ENCODE measurements around the gene ARL16. TPM values are rescaled to one million over a fixed set of nuclear protein-coding genes. Genes with fewer than 3 reads are reported as not detected.

Gene ARL16
- total and polyA plus RNA-seq, 2 of the 8 experiments (the other 6 are each of a cell fraction or from before 2014, with no cell fraction given) = 37.0 to 60.8 TPM

GRCh38 chr17:81638683-81639082, 44.9 kb downstream of the ARL16 start:
- POLR2A ChIA-PET (ENCODE audit: partially characterized antibody) = interaction anchor here (0.6 kb wide), 1 partner anchor 1089 kb away, joined by 3 read pairs; no protein-coding TSS in a partner anchor
- H4K5ac ChIP-seq (ENCODE audit: insufficient read length, low read depth, low read length) = no peak overlapping the region

More at GRCh38 chr17:81638683-81639082, 44.9 kb downstream of the ARL16 start:
- FAIRE-seq = no peak
- Histone ChIP-seq H3K14ac (ENCODE audit: insufficient read length) (no peak overlapping the region), H2BK20ac (ENCODE audit: low read length) (no peak overlapping the region), H2AFZ (ENCODE audit: low read length) (no peak overlapping the region), H3K79me1 (ENCODE audit: low read depth, low read length) (no peaks in the 10 kb centered on the region), H2BK12ac (ENCODE audit: low read depth, low read length) (no peak overlapping the region), H2BK15ac (ENCODE audit: low read length) (no peak overlapping the region), H3K4ac (replicated peaks; ENCODE audit: insufficient read length, low read depth, low read length) (no peak overlapping the region), H3K4me3 (ENCODE audit: extremely low read depth in 1 of 4, insufficient read depth in 2 of 4, low read depth in 3 of 4, low read length in 4 of 4) (no peak overlapping the region), H3K23me2 (ENCODE audit: low read depth, low read length) (peaks cover 3% of the 10 kb centered on the region; the same call in 1 of the 2 replicates), H3K27me3 (replicated peaks in 1 of 4; ENCODE audit: control insufficient read depth in 3 of 4, extremely low read depth in 1 of 4, insufficient read depth in 3 of 4, low read length in 3 of 4) (no peaks in the 10 kb centered on the region), H3K4me2 (ENCODE audit: insufficient read depth in 1 of 2, low read depth in 2 of 2, low read length in 2 of 2) (no peak overlapping the region), H4K8ac (ENCODE audit: extremely low read depth, insufficient read depth, low read length) (no peak overlapping the region), H2AK5ac (ENCODE audit: low read depth, low read length) (no peak overlapping the region), H3K79me2 (ENCODE audit: control insufficient read depth in 1 of 2, insufficient read depth in 2 of 2, low read length in 2 of 2) (peaks cover 7 to 27% of the 10 kb centered on the region in 2 experiments; a peak in 3 of 4 replicates), H3K56ac (replicated peaks; ENCODE audit: insufficient read length, low read depth, low read length) (no peak overlapping the region), H2BK5ac (ENCODE audit: low read depth, low read length) (no peak overlapping the region), H2BK120ac (replicated peaks; ENCODE audit: low read depth, low read length) (no peak overlapping the region), H4K91ac (replicated peaks; ENCODE audit: insufficient read length, low read length) (no peak overlapping the region), H4K20me1 (replicated peaks in 1 of 2; ENCODE audit: control insufficient read depth in 1 of 2, insufficient read depth in 2 of 2, low read length in 2 of 2) (no peaks in the 10 kb centered on the region), H3K27ac (ENCODE audit: low read depth, low read length) (no peak overlapping the region), H3K36me3 (ENCODE audit: control insufficient read depth in 2 of 4, insufficient read depth in 4 of 4, low read length in 3 of 4) (no peaks in the 10 kb centered on the region; a peak in 1 of 8 replicates), H3K4me1 (replicated peaks in 1 of 4; ENCODE audit: control insufficient read depth in 3 of 4, insufficient read depth in 4 of 4, low read length in 3 of 4) (no peaks in the 10 kb centered on the region), H3K9ac (replicated peaks in 1 of 4; ENCODE audit: extremely low read depth in 1 of 4, low read depth in 3 of 4, low read length in 3 of 4) (no peak overlapping the region), H3K23ac (ENCODE audit: insufficient read length) (no peak overlapping the region), H3K18ac (ENCODE audit: extremely low read depth, low read length) (no peak overlapping the region), H3K9me3 (ENCODE audit: insufficient read depth in 2 of 2, low read depth in 1 of 2, low read length in 1 of 2) (no peaks in the 10 kb centered on the region)
- no peak for TF ChIP-seq SIRT6 (IDR thresholded peaks at IDR 0.05; ENCODE audit: low read length)
- TF ChIP-seq SP4 (IDR thresholded peaks at IDR 0.05; ENCODE audit: low read length) = no peak
- TF ChIP-seq ZNF274 (IDR thresholded peaks at IDR 0.05; ENCODE audit: borderline replicate concordance, extremely low read depth, low read length) = no peak
- TF ChIP-seq CEBPB (IDR thresholded peaks at IDR 0.05; ENCODE audit: low read depth, low read length) = no peak
- TF ChIP-seq SP1 (IDR thresholded peaks at IDR 0.05; ENCODE audit: low read depth, low read length) = no peak
- TF ChIP-seq, protein P1, sequence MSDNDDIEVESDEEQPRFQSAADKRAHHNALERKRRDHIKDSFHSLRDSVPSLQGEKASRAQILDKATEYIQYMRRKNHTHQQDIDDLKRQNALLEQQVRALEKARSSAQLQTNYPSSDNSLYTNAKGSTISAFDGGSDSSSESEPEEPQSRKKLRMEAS (IDR thresholded peaks at IDR 0.05) = no peak
- TF ChIP-seq SRF (IDR thresholded peaks at IDR 0.05; ENCODE audit: low read depth, low read length) = no peak
- TF ChIP-seq POU5F1 (IDR thresholded peaks at IDR 0.05; ENCODE audit: low read depth, low read length) = no peak
- no peak for TF ChIP-seq TCF12 (IDR thresholded peaks at IDR 0.05; ENCODE audit: low read depth, low read length)
- no peak for TF ChIP-seq RNF2 (IDR thresholded peaks at IDR 0.05; ENCODE audit: borderline replicate concordance, low read depth, low read length, missing control alignments, poor library complexity, severe bottlenecking)
- TF ChIP-seq CTBP2 (IDR thresholded peaks at IDR 0.05; ENCODE audit: borderline replicate concordance, insufficient read depth, insufficient read length, low read length) = no peak
- no peak for DNase-seq (ENCODE audit: low read depth in 1 of 2, low spot score in 2 of 2)
- 91% methylated on average over 4 of the region's 4 CpGs; no CpG with 5 or more reads in 1 of the 2 experiments for WGBS, 2 experiments (ENCODE audit: extremely low coverage in 1 of 2, insufficient coverage in 1 of 2, insufficient read length in 1 of 2, insufficient replicate concordance in 2 of 2, low coverage in 1 of 2, low lambda C conversion rate in 2 of 2, missing lambda C conversion rate in 1 of 2)
- CTCF ChIA-PET (ENCODE audit: partially characterized antibody) = interaction anchor here (0.9 to 1.7 kb wide), 4 partner anchors 15 to 198 kb away, joined by 3 to 6 read pairs (median 3); no protein-coding TSS in a partner anchor
